MM.1S (cell line): ENCODE results near the gene ST3GAL3.

Experiments
- DNase-seq: peaks from one replicate; pipeline ENCODE4 v3.0.0-alpha.2; 2015
- H2AFZ ChIP-seq: fragments of 300-600 bp; sonication (generic); 2 replicates; pipeline ENCODE4 v1.6.0; 2016; ENCODE audit warnings: antibody characterized with exemption, low read length
- H3F3A ChIP-seq: fragments of 300-600 bp; sonication (generic); 2 replicates; pipeline ENCODE4 v1.6.1; 2016; ENCODE audit warnings: mild to moderate bottlenecking, antibody characterized with exemption, low read length, moderate library complexity, mixed read lengths; ENCODE audit not compliant: insufficient read depth
- H3K27ac ChIP-seq: fragments of 300-600 bp; sonication (generic); 2 replicates; pipeline ENCODE4 v1.5.1; 2016; ENCODE audit warnings: mild to moderate bottlenecking, low read length
- H3K27me3 ChIP-seq: fragments of 300-600 bp; sonication (generic); replicated peaks from 2 replicates; pipeline ENCODE4 v1.6.0; 2016; ENCODE audit warnings: low read length; ENCODE audit not compliant: insufficient read depth
- H3K36me3 ChIP-seq: fragments of 300-600 bp; sonication (generic); replicated peaks from 2 replicates; pipeline ENCODE4 v1.6.1; 2016; ENCODE audit warnings: mild to moderate bottlenecking, low read length, mixed read lengths; ENCODE audit not compliant: insufficient read depth
- H3K4me1 ChIP-seq: fragments of 300-600 bp; sonication (generic); 2 replicates; pipeline ENCODE4 v1.6.1; 2016; ENCODE audit warnings: low read length, mixed read lengths
- H3K4me2 ChIP-seq: fragments of 300-600 bp; sonication (generic); 2 replicates; pipeline ENCODE4 v1.6.0; 2016; ENCODE audit warnings: low read depth, low read length
- H3K4me3 ChIP-seq: fragments of 300-600 bp; sonication (generic); 2 replicates; pipeline ENCODE4 v1.5.1; 2016; ENCODE audit warnings: low read length, mixed read lengths
- H3K79me2 ChIP-seq: fragments of 300-600 bp; sonication (generic); 2 replicates; pipeline ENCODE4 v1.6.1; 2016; ENCODE audit warnings: mixed run types, low read length, mixed read lengths
- H3K9ac ChIP-seq: fragments of 300-600 bp; sonication (generic); 2 replicates; pipeline ENCODE4 v1.6.1; 2016; ENCODE audit warnings: low read length, mixed read lengths
- H3K9me2 ChIP-seq: fragments of 300-600 bp; sonication (generic); replicated peaks from 2 replicates; pipeline ENCODE4 v1.6.1; 2016; ENCODE audit warnings: mild to moderate bottlenecking, low read length, mixed read lengths; ENCODE audit not compliant: insufficient read depth
- H3K9me3 ChIP-seq: fragments of 300-600 bp; sonication (generic); replicated peaks from 2 replicates; pipeline ENCODE4 v1.6.1; 2016; ENCODE audit warnings: mild to moderate bottlenecking, low read length, mixed read lengths; ENCODE audit not compliant: insufficient read depth
- H4K20me1 ChIP-seq: fragments of 300-600 bp; sonication (generic); 2 replicates; pipeline ENCODE4 v1.6.1; 2016; ENCODE audit warnings: mild to moderate bottlenecking, low read length, moderate library complexity, mixed read lengths; ENCODE audit not compliant: insufficient read depth
- CTCF ChIP-seq: fragments of 300-600 bp; sonication (generic); IDR thresholded peaks from 2 replicates; pipeline ENCODE4 v1.5.1; 2016; ENCODE audit warnings: antibody characterized with exemption, low read length, mixed read lengths
- EZH2 ChIP-seq: fragments of 300-600 bp; sonication (generic); optimal IDR thresholded peaks from 2 replicates; pipeline ENCODE3; 2017; ENCODE audit warnings: low read depth, mild to moderate bottlenecking, antibody characterized with exemption, low read length, mixed read lengths
- EZH2phosphoT487 ChIP-seq: fragments of 300-600 bp; sonication (generic); IDR thresholded peaks from 2 replicates; pipeline ENCODE4 v1.6.1; 2018; ENCODE audit warnings: antibody characterized with exemption, low read length

Gene ST3GAL3

DNA sequence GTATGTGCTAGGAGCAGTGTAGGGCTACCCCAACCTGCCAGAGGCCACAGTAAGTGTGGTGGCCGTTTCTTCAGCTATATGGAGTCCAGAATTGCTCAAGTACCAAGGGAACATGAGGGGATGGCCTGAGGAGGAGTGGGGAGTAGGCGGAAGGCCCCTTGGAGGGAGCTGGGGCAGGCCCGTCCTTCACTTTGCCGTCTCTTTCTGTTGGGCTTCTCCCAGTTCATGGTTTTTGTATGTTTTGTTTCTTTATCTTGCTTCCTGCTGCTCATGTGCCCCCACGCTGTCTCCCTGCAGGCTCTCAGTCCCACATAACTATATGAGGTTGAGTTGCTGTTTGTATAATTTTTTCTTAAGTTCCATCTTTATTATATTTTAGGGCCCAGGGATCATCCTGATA, 256.6 kb downstream of the ST3GAL3 start:
- Histone ChIP-seq H4K20me1 (no peaks in the 10 kb centered on the region), H3K4me2 (no peak overlapping the region), H2AFZ (no peak overlapping the region), H3K4me3 (no peak overlapping the region), H3K4me1 (no peaks in the 10 kb centered on the region), H3F3A (no peaks in the 10 kb centered on the region; the same call in 1 of the 2 replicates), H3K27ac (no peak overlapping the region), H3K79me2 (no peaks in the 10 kb centered on the region), H3K9ac (no peak overlapping the region), H3K36me3 (no peaks in the 10 kb centered on the region), H3K27me3 (no peaks in the 10 kb centered on the region), H3K9me3 (no peaks in the 10 kb centered on the region), H3K9me2 (no peaks in the 10 kb centered on the region)
- TF ChIP-seq EZH2phosphoT487 (no peak), CTCF (no peak), EZH2 (no peak)
- no peak for DNase-seq

DNA sequence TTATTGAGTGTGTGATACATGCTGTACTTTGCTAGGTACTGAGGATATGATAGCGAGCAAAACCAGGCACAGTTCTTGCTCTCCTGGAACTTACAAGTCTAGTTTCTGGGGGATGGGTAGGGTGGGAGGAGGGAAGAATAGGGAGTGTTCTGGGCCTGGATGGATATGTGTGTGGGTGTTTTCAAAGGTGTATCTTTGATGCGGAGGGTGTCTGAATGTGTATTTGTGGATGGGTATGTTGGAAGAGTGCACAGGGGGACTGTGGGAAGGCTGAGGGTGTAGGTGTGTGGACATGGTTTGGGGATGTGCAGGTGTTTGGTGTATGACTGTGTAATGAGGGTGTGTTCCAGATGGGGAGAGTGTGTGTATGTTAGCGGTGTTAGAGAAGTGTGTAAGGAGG, 258.0 kb downstream of the ST3GAL3 start:
- Histone ChIP-seq H3K36me3 (no peaks in the 10 kb centered on the region), H3K27ac (no peak overlapping the region)

GRCh38 chr1:43968348-43968948, 261.1 kb downstream of the ST3GAL3 start:
- TF ChIP-seq CTCF: no peak
- H3K9me2 ChIP-seq: no peaks in the 10 kb centered on the region
- no peaks in the 10 kb centered on the region for H3K9me3 ChIP-seq
- H3K27ac ChIP-seq: no peak overlapping the region
- H3F3A ChIP-seq: peaks cover 3% of the 10 kb centered on the region
- H3K27me3 ChIP-seq: no peaks in the 10 kb centered on the region
- H2AFZ ChIP-seq: no peak overlapping the region
- H4K20me1 ChIP-seq: no peaks in the 10 kb centered on the region
- H3K9ac ChIP-seq: no peak overlapping the region
- peaks cover 15% of the 10 kb centered on the region for H3K4me1 ChIP-seq
- H3K4me2 ChIP-seq: no peak overlapping the region
- no peaks in the 10 kb centered on the region for H3K36me3 ChIP-seq
- H3K79me2 ChIP-seq: peaks cover 20% of the 10 kb centered on the region
- no peak overlapping the region for H3K4me3 ChIP-seq
- DNase-seq: peak; percentile 51

More for the DNA sequence above, 258.0 kb downstream of the ST3GAL3 start:
- no peaks in the 10 kb centered on the region; the same call in 1 of the 2 replicates for H3F3A ChIP-seq
- DNase-seq: no peak
- H3K9me2 ChIP-seq: no peaks in the 10 kb centered on the region
- H3K4me1 ChIP-seq: no peaks in the 10 kb centered on the region
- H3K4me3 ChIP-seq: no peak overlapping the region
- H3K4me2 ChIP-seq: no peak overlapping the region
- no peaks in the 10 kb centered on the region for H3K9me3 ChIP-seq
- H3K27me3 ChIP-seq: no peaks in the 10 kb centered on the region
- H4K20me1 ChIP-seq: no peaks in the 10 kb centered on the region
- no peak overlapping the region for H3K9ac ChIP-seq
- TF ChIP-seq EZH2phosphoT487 (no peak), EZH2 (no peak), CTCF (no peak)
- peaks cover 5% of the 10 kb centered on the region for H3K79me2 ChIP-seq
- H2AFZ ChIP-seq: no peak overlapping the region
